Measurements from ENCODE around the gene CTIF. TPM values are rescaled to one million over a fixed set of nuclear protein-coding genes. Genes with fewer than 3 reads are reported as not detected.

The CTIF gene
- total and polyA plus RNA-seq, 5 donors: 41.0 to 78.2 (median 48.5) TPM

DNA sequence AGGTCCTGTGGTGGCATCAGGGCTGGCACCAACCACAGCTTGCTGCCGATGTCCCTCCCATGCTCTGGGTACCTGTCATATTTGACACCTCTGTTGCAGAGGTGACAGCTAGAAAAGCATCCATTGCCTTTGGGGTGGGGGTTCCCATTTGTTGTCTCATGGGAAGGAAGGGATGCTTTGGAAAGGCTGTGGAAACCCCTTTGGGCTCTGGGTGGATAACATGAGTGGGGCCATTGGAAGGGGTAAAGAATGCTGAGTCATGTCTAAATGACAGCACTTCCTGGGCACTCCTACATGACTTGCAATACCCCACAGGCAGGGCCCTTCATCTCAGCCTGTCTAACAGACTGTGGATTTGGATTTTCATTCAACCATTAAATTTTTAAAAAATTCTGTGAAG lies 27.8 kb downstream of the CTIF start:
- WGBS: 92% methylated on average over 1 of the region's 1 CpG
- Histone ChIP-seq H3K27ac (ENCODE audit: low read length) (no peak overlapping the region), H3K27me3 (ENCODE audit: control insufficient read depth, insufficient read depth) (no peaks in the 10 kb centered on the region), H3K4me1 (ENCODE audit: control insufficient read depth, insufficient read depth, low read length) (peaks cover 14% of the 10 kb centered on the region), H3K9me3 (ENCODE audit: control insufficient read depth, low read length) (no peaks in the 10 kb centered on the region), H3K4me3 (ENCODE audit: low read length) (no peak overlapping the region)
- no peak for ATAC-seq
- intact Hi-C loops (cut with DNase I): no loop called here
- no peak for DNase-seq

DNA sequence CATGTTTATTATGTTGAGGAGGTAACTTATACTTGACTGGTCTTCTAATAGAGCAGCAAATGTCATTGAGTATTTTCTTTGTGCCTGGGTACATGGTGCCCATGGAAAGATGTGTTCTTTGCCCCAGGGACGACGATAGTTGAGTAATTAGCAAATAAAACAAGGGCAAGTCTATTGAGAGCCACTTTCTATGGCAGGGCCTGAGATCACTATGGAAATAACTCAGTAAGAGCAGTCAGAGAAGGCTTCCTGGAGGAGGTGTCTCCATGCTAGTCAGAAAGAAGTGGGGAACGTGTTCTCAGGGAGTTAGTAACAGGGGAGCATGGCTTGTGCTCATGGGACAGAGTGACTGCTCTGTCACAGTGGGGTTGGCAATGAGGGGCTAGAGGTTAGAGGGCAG lies 28.6 kb downstream of the CTIF start:
- DNase-seq: no peak
- Histone ChIP-seq H3K9me3 (ENCODE audit: control insufficient read depth, low read length) (no peaks in the 10 kb centered on the region), H3K4me3 (ENCODE audit: low read length) (no peak overlapping the region), H3K4me1 (ENCODE audit: control insufficient read depth, insufficient read depth, low read length) (peaks cover 12% of the 10 kb centered on the region), H3K27me3 (ENCODE audit: control insufficient read depth, insufficient read depth) (no peaks in the 10 kb centered on the region), H3K27ac (ENCODE audit: low read length) (no peak overlapping the region)
- 93% methylated on average over 3 of the region's 3 CpGs for WGBS
- no peak for ATAC-seq
- intact Hi-C loops (cut with DNase I): no loop called here

DNA sequence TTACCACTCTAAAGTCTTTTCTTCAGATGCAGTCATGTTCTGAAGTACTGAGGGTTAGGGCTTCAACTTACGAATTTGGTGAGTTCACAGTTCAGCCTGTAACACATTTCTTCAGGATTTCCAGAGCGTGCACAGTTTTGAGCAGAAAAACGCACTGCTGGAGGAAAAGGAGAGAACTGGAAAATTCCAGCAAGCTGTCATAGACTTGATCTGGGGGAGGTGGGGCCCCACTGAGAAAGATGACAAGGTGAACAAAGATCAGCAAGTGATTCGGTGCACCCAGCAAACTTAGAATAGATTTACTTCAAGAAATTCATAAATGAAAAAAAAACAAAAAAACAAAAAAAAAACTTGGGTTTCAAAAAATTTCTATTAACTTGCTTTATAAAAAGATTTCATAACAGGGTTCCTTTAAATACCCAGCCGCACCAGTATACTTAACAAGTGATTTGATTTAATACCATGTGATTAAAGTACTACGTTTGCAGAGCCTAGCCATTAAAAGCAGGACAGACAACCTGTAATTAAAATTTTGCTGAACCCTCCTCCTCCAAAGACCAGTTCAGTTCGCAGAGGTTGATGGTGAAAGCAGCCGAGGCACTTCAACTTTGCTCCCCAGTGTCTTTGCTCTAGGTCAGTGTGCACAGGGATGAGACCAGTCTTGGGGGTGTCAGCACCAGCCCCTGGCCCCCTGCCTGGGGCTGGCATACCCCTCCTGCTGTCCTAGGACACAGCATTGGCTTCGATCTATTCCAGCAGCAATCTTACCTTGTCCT lies 30.5 kb downstream of the CTIF start:
- peaks cover 10% of the 10 kb centered on the region for H3K4me1 ChIP-seq (ENCODE audit: control insufficient read depth, insufficient read depth, low read length)
- 86% methylated on average over 9 of the region's 9 CpGs for WGBS
- ATAC-seq: no peak
- H3K9me3 ChIP-seq (ENCODE audit: control insufficient read depth, low read length): no peaks in the 10 kb centered on the region
- no peak for DNase-seq
- H3K27ac ChIP-seq (ENCODE audit: low read length): no peak overlapping the region
- H3K27me3 ChIP-seq (ENCODE audit: control insufficient read depth, insufficient read depth): no peaks in the 10 kb centered on the region
- intact Hi-C loops (cut with DNase I): no loop called here
- no peak overlapping the region for H3K4me3 ChIP-seq (ENCODE audit: low read length)

DNA sequence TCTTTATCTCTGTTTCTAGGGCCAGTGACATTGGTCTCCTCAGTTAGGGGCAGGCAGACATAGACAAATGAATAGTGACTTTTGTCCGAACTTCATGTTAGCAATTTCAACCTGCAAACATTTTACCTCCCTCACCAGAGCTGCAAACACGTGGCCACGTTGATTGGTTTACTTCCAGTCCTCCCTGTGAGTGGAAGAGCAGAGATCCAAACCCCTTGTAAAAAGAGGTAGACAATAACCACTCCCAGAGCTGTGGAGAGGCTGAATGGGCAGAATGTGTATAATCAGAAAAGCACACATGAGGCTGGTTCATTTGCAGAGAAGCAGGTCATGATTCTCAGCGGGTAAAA lies 31.1 kb downstream of the CTIF start:
- intact Hi-C loops (cut with DNase I): no loop called here
- no peak overlapping the region for H3K27ac ChIP-seq (ENCODE audit: low read length)
- 77% methylated on average over 4 of the region's 4 CpGs for WGBS
- H3K9me3 ChIP-seq (ENCODE audit: control insufficient read depth, low read length): no peaks in the 10 kb centered on the region
- peaks cover 10% of the 10 kb centered on the region for H3K4me1 ChIP-seq (ENCODE audit: control insufficient read depth, insufficient read depth, low read length)
- ATAC-seq (no peak), DNase-seq (no peak)
- H3K27me3 ChIP-seq (ENCODE audit: control insufficient read depth, insufficient read depth): no peaks in the 10 kb centered on the region
- H3K4me3 ChIP-seq (ENCODE audit: low read length): no peak overlapping the region

DNA sequence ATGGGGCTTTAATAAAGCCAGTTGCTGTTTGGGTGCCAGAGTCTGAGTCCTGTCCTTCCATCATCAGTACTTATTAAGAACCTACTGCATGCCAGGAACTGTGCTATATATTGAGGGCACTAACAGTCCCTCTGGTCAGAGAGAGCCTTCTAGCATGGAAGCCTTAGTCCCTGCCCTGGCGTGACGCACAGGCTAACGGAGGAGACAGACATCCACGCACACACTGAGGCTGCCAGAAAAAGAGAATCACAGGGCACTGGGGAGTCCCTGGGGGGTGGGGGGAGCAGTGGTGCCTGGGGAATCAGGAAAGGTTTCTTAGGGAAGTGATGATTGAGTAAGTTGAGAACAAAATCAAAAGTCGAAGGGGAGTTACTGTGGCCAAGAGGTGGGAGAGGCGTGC lies 31.5 kb downstream of the CTIF start:
- intact Hi-C loops (cut with DNase I): no loop called here
- Histone ChIP-seq H3K27me3 (ENCODE audit: control insufficient read depth, insufficient read depth) (no peaks in the 10 kb centered on the region), H3K27ac (ENCODE audit: low read length) (no peak overlapping the region), H3K9me3 (ENCODE audit: control insufficient read depth, low read length) (no peaks in the 10 kb centered on the region), H3K4me3 (ENCODE audit: low read length) (no peak overlapping the region), H3K4me1 (ENCODE audit: control insufficient read depth, insufficient read depth, low read length) (peaks cover 7% of the 10 kb centered on the region)
- no peak for DNase-seq
- WGBS: 78% methylated on average over 6 of the region's 6 CpGs
- ATAC-seq: peak in 1 of 2 donors; percentile 14

DNA sequence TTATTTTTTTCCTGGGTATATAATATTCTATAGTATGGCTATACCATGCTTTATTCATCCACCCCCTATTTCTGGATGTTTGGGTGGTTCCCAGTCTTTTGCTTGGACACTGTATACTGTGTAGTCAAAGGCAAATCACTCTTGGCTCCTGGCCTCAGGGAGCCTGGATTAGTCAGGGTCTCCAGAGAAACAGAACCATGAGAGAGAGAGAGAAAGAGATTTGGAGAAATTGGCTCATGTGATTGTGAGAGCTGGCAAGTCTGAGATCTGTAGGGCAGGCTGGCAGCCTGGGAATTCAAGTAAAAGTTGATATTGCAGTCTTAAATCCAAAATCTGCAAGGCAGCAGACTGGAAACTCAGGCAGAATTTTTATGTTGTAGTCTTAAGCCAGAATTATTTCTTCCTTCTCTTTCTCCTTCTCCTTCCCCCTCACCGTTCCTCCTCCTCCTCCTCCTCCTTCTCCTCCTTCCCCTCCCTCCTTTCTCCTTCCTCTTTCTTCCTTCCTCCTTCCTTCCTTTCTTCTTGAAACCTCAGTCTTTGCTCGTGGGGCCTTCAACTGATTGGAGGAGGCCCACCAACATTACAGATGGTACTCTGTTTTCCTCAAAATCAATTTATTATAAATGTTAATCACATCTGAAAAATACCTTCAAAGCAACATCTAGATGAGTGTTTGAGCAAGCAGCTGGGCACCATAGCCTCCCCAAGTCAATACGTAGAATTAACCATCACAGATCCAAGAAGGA lies 33.0 kb downstream of the CTIF start:
- WGBS: 69% methylated on average over 3 of the region's 3 CpGs
- H3K4me1 ChIP-seq (ENCODE audit: control insufficient read depth, insufficient read depth, low read length): peaks cover 5% of the 10 kb centered on the region
- intact Hi-C loops (cut with DNase I): no loop called here
- peak in 1 of 3 donors; percentile 57 for DNase-seq
- no peak overlapping the region for H3K27ac ChIP-seq (ENCODE audit: low read length)
- no peaks in the 10 kb centered on the region for H3K27me3 ChIP-seq (ENCODE audit: control insufficient read depth, insufficient read depth)
- H3K4me3 ChIP-seq (ENCODE audit: low read length): no peak overlapping the region
- ATAC-seq: peak; percentile 39 to 55
- H3K9me3 ChIP-seq (ENCODE audit: control insufficient read depth, low read length): no peaks in the 10 kb centered on the region

DNA sequence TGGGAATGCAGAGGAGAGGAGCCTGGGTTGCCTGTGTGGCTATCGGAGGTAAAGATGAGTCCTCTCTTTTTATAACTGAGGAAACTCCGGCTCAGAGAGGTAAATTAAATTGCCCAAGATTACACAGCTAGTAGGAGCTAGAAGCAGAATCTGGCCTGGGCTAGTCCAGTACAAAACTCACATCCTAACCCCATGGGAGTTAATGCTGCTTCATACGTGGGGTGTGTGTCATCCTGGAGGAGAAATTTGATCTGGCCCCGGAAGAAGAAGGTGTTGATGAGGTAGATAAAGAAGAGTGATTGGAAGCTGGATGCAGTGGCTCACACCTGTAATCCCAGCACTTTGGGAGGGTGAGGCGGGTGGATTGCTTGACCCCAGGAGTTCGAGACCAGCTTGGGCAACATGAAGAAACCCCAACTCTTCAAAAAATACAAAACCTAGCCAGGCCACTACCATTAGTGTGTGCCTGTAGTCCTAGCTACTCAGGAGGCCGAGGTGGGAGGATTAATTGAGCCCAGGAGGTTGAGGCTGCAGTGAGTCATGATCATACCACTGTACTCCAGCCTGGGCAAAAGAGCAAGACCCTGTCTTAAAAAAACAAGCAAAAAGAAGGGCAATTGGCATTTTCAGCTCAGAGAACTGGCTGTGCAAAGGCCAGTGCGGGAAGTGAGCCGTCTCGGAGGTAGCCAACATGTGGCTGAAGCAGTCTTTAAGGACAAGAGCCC lies 33.7 kb downstream of the CTIF start:
- Histone ChIP-seq H3K27me3 (ENCODE audit: control insufficient read depth, insufficient read depth) (no peaks in the 10 kb centered on the region), H3K4me1 (ENCODE audit: control insufficient read depth, insufficient read depth, low read length) (peaks cover 5% of the 10 kb centered on the region), H3K9me3 (ENCODE audit: control insufficient read depth, low read length) (no peaks in the 10 kb centered on the region), H3K27ac (ENCODE audit: low read length) (no peak overlapping the region), H3K4me3 (ENCODE audit: low read length) (no peak overlapping the region)
- 76% methylated on average over 10 of the region's 10 CpGs for WGBS
- DNase-seq: no peak
- intact Hi-C loops (cut with DNase I): no loop called here
- ATAC-seq: no peak

DNA sequence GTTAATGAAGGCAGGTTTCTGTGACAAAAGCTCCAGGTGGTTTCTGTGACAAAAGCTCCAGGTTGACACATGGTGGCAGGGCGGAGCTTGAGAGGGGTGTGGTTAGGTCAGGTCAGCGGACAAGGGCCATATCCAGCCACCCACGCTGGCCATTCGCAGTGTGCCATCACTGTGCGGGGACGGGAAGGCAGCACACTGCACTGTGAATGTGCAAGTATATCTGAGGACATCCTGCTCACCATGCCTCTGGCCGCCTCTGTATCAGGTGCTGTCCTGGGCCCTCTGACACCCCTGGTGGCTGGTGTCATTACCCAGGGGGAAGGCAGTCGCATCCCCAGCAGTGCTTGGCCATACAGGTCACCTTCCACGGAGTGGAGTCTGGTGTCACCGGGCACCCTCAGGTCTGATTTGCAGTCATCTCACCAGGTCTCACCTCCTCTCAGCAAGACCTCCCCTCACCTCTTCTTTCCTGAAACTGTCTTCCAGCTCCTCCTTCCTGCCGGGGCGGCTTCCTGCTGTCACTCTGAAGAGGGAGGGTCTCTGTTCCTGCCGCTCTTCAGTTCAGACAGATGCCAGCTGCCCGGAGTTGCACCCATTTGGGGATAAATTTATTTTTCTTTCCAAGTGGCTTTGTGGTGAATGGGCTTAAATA lies 34.9 kb downstream of the CTIF start:
- intact Hi-C loops (cut with DNase I): no loop called here
- Histone ChIP-seq H3K9me3 (ENCODE audit: control insufficient read depth, low read length) (no peaks in the 10 kb centered on the region), H3K4me3 (ENCODE audit: low read length) (no peak overlapping the region), H3K27me3 (ENCODE audit: control insufficient read depth, insufficient read depth) (no peaks in the 10 kb centered on the region), H3K4me1 (ENCODE audit: control insufficient read depth, insufficient read depth, low read length) (peaks cover 5% of the 10 kb centered on the region), H3K27ac (ENCODE audit: low read length) (no peak overlapping the region)
- DNase-seq: no peak
- WGBS: 88% methylated on average over 14 of the region's 14 CpGs
- ATAC-seq: no peak

DNA sequence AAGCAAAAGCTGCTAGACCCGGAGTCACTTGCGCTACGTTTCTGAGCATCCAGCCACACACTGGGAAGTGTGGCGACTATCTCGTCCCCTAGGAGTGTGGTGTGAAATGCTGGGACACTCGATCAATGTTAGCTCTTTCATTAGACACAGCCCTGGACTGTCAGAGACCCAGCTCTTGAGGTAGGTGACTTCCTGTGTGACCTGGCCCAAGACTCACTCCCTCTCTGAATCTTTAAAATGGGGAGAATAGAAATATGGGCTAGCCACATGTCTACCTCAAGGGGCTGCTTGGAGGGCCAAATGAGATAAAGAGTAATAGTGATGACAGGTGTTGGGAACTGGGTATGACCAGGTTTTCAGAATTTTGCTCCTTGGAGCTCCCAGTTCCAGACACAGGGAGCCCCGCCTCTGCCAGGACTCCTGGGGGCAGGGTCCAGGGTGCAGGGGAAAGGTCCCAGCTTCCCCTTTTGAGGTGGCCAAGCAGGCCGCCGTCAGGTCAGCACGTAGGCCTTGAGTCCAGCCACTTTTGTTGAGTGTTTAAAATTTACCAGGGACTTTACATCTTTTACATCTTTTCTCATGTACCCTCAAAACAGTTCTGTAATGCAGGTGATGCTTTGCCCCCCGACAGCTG lies 36.0 kb downstream of the CTIF start:
- H3K4me3 ChIP-seq (ENCODE audit: low read length): no peak overlapping the region
- H3K4me1 ChIP-seq (ENCODE audit: control insufficient read depth, insufficient read depth, low read length): peaks cover 5% of the 10 kb centered on the region
- no peak for DNase-seq
- intact Hi-C loops (cut with DNase I): no loop called here
- H3K27ac ChIP-seq (ENCODE audit: low read length): no peak overlapping the region
- no peaks in the 10 kb centered on the region for H3K27me3 ChIP-seq (ENCODE audit: control insufficient read depth, insufficient read depth)
- WGBS: 76% methylated on average over 11 of the region's 11 CpGs
- no peak for ATAC-seq
- no peaks in the 10 kb centered on the region for H3K9me3 ChIP-seq (ENCODE audit: control insufficient read depth, low read length)

DNA sequence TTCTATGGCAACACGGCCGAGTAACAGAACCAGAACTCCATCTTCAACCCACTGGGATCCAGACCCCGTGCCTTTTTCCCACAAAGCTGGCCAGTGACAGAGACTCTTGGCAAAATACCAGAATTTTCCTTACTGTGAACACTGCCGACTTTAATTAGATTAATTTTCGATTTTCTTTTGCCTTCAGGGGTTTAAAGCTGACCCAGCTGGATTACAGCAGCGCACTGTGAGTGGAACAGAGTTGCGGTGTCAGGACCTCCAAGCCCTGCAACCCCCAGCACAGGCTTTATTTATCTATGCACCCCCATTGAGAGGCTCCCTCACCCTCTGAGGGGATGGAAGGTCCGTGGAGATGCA lies 36.4 kb downstream of the CTIF start:
- Histone ChIP-seq H3K27me3 (ENCODE audit: control insufficient read depth, insufficient read depth) (no peaks in the 10 kb centered on the region), H3K4me1 (ENCODE audit: control insufficient read depth, insufficient read depth, low read length) (peaks cover 5% of the 10 kb centered on the region), H3K27ac (ENCODE audit: low read length) (no peak overlapping the region), H3K9me3 (ENCODE audit: control insufficient read depth, low read length) (no peaks in the 10 kb centered on the region), H3K4me3 (ENCODE audit: low read length) (no peak overlapping the region)
- WGBS: 55% methylated on average over 8 of the region's 8 CpGs
- ATAC-seq (no peak), DNase-seq (no peak)
- intact Hi-C loops (cut with DNase I): no loop called here
